ENCODE measurements around the gene GTPBP3. TPM values are rescaled to one million over a fixed set of nuclear protein-coding genes. Genes with fewer than 3 reads are reported as not detected.

GTPBP3 gene, protein sequence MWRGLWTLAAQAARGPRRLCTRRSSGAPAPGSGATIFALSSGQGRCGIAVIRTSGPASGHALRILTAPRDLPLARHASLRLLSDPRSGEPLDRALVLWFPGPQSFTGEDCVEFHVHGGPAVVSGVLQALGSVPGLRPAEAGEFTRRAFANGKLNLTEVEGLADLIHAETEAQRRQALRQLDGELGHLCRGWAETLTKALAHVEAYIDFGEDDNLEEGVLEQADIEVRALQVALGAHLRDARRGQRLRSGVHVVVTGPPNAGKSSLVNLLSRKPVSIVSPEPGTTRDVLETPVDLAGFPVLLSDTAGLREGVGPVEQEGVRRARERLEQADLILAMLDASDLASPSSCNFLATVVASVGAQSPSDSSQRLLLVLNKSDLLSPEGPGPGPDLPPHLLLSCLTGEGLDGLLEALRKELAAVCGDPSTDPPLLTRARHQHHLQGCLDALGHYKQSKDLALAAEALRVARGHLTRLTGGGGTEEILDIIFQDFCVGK
- total RNA-seq = 15.3 and 18.7 TPM in 2 replicates

GRCh38 chr19:17336872-17337674 is at the start of gene GTPBP3:
GTPBP3 (plus strand) TSS chr19:17337553; CDS start chr19:17337612, 59 bp downstream.

GRCh38 chr19:17303167-17303939 is 34.0 kb upstream of the GTPBP3 start, which contains the start of gene ABHD8:
ABHD8 (minus strand) TSS chr19:17303425; CDS start chr19:17301616, 1,809 bp downstream.

GRCh38 chr19:17305517-17306284 is 31.7 kb upstream of the GTPBP3 start, which contains the start of gene MRPL34:
MRPL34 (plus strand) TSS chr19:17305872; CDS start chr19:17305893, 21 bp downstream.

DNA sequence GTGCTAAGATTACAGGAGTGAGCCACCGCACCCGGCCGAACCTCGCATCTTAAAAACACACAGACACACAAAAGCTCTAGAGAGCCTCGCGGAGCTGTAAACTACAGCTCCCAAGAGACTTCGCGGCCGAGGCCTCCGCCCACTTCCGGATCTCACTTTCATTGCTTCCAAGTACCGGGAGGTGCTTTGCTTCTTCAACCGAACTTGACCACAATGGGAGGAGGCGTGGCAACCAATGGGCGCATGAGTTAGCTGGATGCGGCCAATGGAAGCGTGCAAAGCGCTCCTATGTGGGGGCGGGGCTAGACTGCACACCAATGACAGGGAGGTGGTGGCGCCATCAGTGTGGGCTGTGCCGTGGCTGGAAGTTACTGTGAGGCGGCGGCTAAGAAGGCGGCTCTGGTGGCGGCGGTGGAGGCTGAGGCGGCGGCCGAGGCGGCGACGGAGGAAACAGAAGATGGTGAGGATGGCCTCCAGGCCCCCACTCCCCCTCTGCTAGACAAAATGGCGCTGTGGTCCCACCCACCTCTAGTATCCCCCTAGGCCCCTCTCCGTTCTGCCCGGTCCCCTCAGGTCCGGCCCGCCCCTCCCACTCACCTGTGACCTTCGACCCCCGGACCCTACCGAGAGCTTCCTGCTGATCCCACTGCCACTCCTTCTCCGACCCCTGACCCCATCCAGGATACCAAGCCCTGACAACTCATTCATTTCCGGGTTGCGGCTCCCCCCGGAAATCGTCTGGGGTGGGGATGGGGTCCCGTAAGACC is 28.0 kb upstream of the GTPBP3 start, which contains the start of gene DDA1:
TSS of gene DDA1 (plus strand) at position 366 of the 767 bp plus-strand sequence. CDS start at position 458, 92 bp downstream.

GRCh38 chr19:17334414-17335409 is 2.6 kb upstream of the GTPBP3 start, which contains the start of gene ANO8:
ANO8 (minus strand) TSS chr19:17334855; CDS start chr19:17334670, 185 bp downstream.

DNA sequence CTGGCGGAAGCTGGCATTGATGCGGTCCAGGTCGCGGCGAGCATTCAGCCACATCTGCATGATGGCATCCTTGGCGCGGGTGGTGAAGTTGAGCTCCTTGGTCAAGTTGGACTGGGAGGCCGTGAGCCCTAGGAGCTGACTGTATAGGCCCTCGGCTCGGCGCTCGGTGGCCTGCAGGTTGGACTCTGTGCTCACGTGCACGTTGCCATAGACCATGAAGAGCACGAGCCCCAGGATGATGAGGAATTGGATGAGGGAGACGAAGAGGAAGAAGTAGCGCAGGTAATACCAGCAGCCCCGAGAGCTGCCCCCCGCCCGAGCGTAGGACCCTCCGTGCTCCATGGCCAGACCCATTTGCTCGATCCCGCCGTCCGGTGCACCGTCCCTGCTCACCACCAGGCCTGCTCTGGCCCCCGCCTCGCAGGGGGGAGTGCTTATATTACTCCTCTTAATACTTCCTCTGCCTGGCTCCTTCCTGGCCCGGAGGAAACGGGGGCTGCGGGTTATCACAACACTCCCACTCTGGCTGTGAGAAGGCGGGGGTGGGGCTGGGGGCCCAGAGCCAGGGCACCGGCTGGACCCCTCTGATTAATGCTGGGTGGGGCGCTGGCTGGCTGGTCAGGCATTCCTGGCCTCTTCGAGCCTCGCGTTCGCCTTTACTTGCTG is 39.7 kb downstream of the GTPBP3 start, which contains the start of gene PLVAP:
TSS of gene PLVAP (minus strand) at position 408 of the 666 bp plus-strand sequence. CDS start at position 354, 54 bp downstream.

Other genes with a start within 250 kb of the GTPBP3 start
- 19.2 and 19.6 TPM in 2 replicates for gene USE1, start 122.2 kb upstream of the GTPBP3 start, total RNA-seq
- 4.1 and 4.2 TPM in 2 replicates for gene OCEL1, start 111.3 kb upstream of the GTPBP3 start, total RNA-seq
- gene NR2F6, start 91.6 kb upstream of the GTPBP3 start, total RNA-seq = 49.7 and 55.8 TPM in 2 replicates
- gene USHBP1, start 72.8 kb upstream of the GTPBP3 start, total RNA-seq = 13.3 and 17.2 TPM in 2 replicates
- gene BABAM1, start 70.1 kb upstream of the GTPBP3 start, total RNA-seq = 134 and 168 TPM in 2 replicates
- 0.65 and 1.4 TPM in 2 replicates for gene ANKLE1, start 55.7 kb upstream of the GTPBP3 start, total RNA-seq
- 5.2 and 9.9 TPM in 2 replicates for gene ABHD8, start 34.1 kb upstream of the GTPBP3 start, total RNA-seq
- gene MRPL34, start 31.7 kb upstream of the GTPBP3 start, total RNA-seq = 33.8 and 37.7 TPM in 2 replicates
- gene DDA1, start 28.0 kb upstream of the GTPBP3 start, total RNA-seq = 10.4 and 27.7 TPM in 2 replicates
- gene ANO8, start 2.7 kb upstream of the GTPBP3 start, total RNA-seq = 3.6 and 3.8 TPM in 2 replicates
- 0.61 and 4.5 TPM in 2 replicates for gene PLVAP, start 39.8 kb downstream of the GTPBP3 start, total RNA-seq
- gene CCDC194, start 56.6 kb downstream of the GTPBP3 start, total RNA-seq = under 0.01 and 1.2 TPM in 2 replicates
- 146 and 1,184 TPM in 2 replicates for gene BST2, start 68.1 kb downstream of the GTPBP3 start, total RNA-seq
- 44.2 and 46.0 TPM in 2 replicates for gene MVB12A, start 82.5 kb downstream of the GTPBP3 start, total RNA-seq
- gene TMEM221, start 111.1 kb downstream of the GTPBP3 start, total RNA-seq = not detected in 2 replicates
- not detected in 2 replicates for gene NXNL1, start 123.4 kb downstream of the GTPBP3 start, total RNA-seq
- 7.8 and 9.6 TPM in 2 replicates for gene SLC27A1, start 133.0 kb downstream of the GTPBP3 start, total RNA-seq
- gene PGLS, start 174.1 kb downstream of the GTPBP3 start, total RNA-seq = 47.3 and 53.9 TPM in 2 replicates
- gene COLGALT1, start 218.1 kb downstream of the GTPBP3 start, total RNA-seq = 72.8 and 87.1 TPM in 2 replicates

Data from epithelial cell of umbilical artery (primary cell).